CD8-positive, alpha-beta memory T cell (primary cell): ENCODE measurements around the gene SEC24C. TPM values are rescaled to one million over a fixed set of nuclear protein-coding genes. Genes with fewer than 3 reads are reported as not detected.

ENCODE experiments used
- CTCF ChIA-PET: fragments of 350-600 bp; sonication (Branson Sonifier 250); formaldehyde crosslinking; loops from one replicate; lab custom pipeline; 2021; ENCODE audit warnings: antibody characterized with exemption; lab: Charles Lee
- POLR2A ChIA-PET: fragments of 350-600 bp; sonication (Branson Sonifier 250); formaldehyde crosslinking; loops from one replicate; lab custom pipeline; 2021; ENCODE audit warnings: antibody characterized with exemption; lab: Charles Lee
- DNase-seq, 5 donors: peaks; one replicate each; pipeline versions ENCODE4 v3.0.0 to v3.0.0-alpha.2; 2020 to 2022; ENCODE audit warnings: mixed read lengths in 1 of 5
- H3K27ac ChIP-seq: one replicate; pipeline ENCODE4 v1.7.0; 2013; ENCODE audit warnings: low read depth, mild to moderate bottlenecking, low read length, moderate library complexity
- H3K27me3 ChIP-seq: 2 replicates; pipeline ENCODE4 v1.7.0; 2013; ENCODE audit warnings: low read length, mild to moderate bottlenecking; ENCODE audit not compliant: insufficient read depth, poor library complexity, severe bottlenecking
- H3K36me3 ChIP-seq: 2 replicates; pipeline ENCODE4 v1.7.0; 2013; ENCODE audit warnings: mild to moderate bottlenecking, low read length, moderate library complexity; ENCODE audit not compliant: insufficient read depth
- H3K4me1 ChIP-seq: 2 replicates; pipeline ENCODE4 v1.7.0; 2013; ENCODE audit warnings: mild to moderate bottlenecking, low read length, moderate library complexity; ENCODE audit not compliant: insufficient read depth
- H3K4me3 ChIP-seq: 2 replicates; pipeline ENCODE4 v1.7.0; 2013; ENCODE audit warnings: mild to moderate bottlenecking, low read length
- H3K9me3 ChIP-seq: 2 replicates; pipeline ENCODE4 v1.7.0; 2013; ENCODE audit warnings: mild to moderate bottlenecking, low read length
- H3K27ac Mint-ChIP-seq, 8 donors: one replicate each; pipeline ENCODE4 v1.8.0; 2020 to 2021; ENCODE audit warnings: mixed read lengths in 8 of 8, mild to moderate bottlenecking in 6 of 8, inconsistent platforms in 3 of 8, moderate library complexity in 3 of 8
- H3K27me3 Mint-ChIP-seq, 2 donors: one replicate each; pipeline ENCODE4 v1.8.0; 2020 to 2021; ENCODE audit warnings: mixed read lengths in 2 of 2, mild to moderate bottlenecking in 1 of 2, moderate library complexity in 1 of 2
- H3K36me3 Mint-ChIP-seq, 3 donors: one replicate each; pipeline ENCODE4 v1.8.0; 2020 to 2021; ENCODE audit warnings: mixed read lengths in 3 of 3, inconsistent platforms in 1 of 3, mild to moderate bottlenecking in 1 of 3
- H3K4me1 Mint-ChIP-seq, 3 donors: one replicate each; pipeline ENCODE4 v1.8.0; 2020 to 2021; ENCODE audit warnings: mixed read lengths in 3 of 3, inconsistent platforms in 1 of 3, mild to moderate bottlenecking in 1 of 3
- H3K4me3 Mint-ChIP-seq, 7 donors: one replicate each; pipeline ENCODE4 v1.8.0; 2020 to 2021; ENCODE audit warnings: mixed read lengths in 7 of 7, mild to moderate bottlenecking in 6 of 7, moderate library complexity in 4 of 7, inconsistent platforms in 2 of 7
- H3K9me3 Mint-ChIP-seq, 5 donors: one replicate each; pipeline ENCODE4 v1.8.0; 2020 to 2022; ENCODE audit warnings: mixed read lengths in 5 of 5, mild to moderate bottlenecking in 3 of 5, moderate library complexity in 2 of 5, inconsistent platforms in 1 of 5
- polyA plus RNA-seq: library from polyadenylated mRNA; unstranded; fragments of 300-500 nt; fragmentation: Illumina TruSeq; gene quantifications from one replicate; pipeline ENCODE4 v1.2.3, GENCODE V29; 2021
- total RNA-seq, 2 experiments: library from RNA; stranded (reverse); gene quantifications; one replicate each; pipeline ENCODE4 v1.2.3, GENCODE V29; 2021

The SEC24C gene
- total and polyA plus RNA-seq, 3 experiments from 2014 or later: 70.3 to 95.9 (median 93.1) TPM

DNA sequence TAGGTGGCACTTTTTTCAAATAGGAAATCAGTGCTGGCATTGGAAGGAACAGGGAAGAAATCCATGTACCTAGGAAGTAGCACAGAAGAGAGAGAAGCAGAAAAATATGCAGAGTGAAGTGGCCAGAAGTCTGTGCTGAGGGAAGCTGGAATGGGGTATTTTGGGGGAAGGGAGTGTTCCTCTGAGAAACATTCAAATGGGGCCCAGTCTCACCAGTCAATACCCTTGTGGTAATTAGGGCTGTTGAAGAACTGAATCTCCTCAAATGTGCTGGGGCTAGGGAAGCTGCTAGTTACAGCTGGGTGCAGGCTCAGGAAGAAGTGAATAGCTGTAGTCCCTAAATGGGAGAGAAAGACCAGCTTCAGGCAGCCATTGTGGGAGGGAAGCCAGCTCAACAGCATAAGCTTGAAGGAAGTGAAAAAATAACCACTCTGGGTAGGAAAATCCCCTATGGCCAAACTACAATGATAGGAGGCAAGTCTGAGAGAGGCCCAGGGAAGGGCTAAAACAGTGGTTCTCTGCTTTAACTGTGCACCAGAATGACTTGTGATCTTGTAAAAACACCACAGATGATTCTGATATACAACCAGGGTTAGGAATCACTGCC, 59.6 kb downstream of the SEC24C start:
- DNase-seq: no peak
- no peaks in the 10 kb centered on the region for H3K9me3 ChIP-seq
- peaks cover 6 to 89% (median 27%) of the 10 kb centered on the region in 3 donors for H3K36me3 Mint-ChIP-seq
- peaks cover 63% of the 10 kb centered on the region for H3K36me3 ChIP-seq
- no peak overlapping the region for H3K27ac ChIP-seq
- H3K9me3 Mint-ChIP-seq: peaks cover 0 to 2% (median 0%) of the 10 kb centered on the region in 5 donors
- no peak overlapping the region for H3K4me3 Mint-ChIP-seq
- H3K27me3 Mint-ChIP-seq: peaks cover 0 to 2% of the 10 kb centered on the region in 2 donors
- H3K4me3 ChIP-seq: no peak overlapping the region
- no peaks in the 10 kb centered on the region for H3K27me3 ChIP-seq
- peaks cover 27 to 39% (median 29%) of the 10 kb centered on the region in 3 donors for H3K4me1 Mint-ChIP-seq
- ChIA-PET POLR2A (interaction anchor here (0.7 to 1.1 kb wide), 2 partner anchors 21 to 31 kb away, joined by 3 read pairs; no protein-coding TSS in a partner anchor), CTCF (no interaction called here)
- H3K4me1 ChIP-seq: peaks cover 27% of the 10 kb centered on the region
- H3K27ac Mint-ChIP-seq: peak overlapping the region in 6 of 8 donors; percentile 45 to 68 (median 54)

DNA sequence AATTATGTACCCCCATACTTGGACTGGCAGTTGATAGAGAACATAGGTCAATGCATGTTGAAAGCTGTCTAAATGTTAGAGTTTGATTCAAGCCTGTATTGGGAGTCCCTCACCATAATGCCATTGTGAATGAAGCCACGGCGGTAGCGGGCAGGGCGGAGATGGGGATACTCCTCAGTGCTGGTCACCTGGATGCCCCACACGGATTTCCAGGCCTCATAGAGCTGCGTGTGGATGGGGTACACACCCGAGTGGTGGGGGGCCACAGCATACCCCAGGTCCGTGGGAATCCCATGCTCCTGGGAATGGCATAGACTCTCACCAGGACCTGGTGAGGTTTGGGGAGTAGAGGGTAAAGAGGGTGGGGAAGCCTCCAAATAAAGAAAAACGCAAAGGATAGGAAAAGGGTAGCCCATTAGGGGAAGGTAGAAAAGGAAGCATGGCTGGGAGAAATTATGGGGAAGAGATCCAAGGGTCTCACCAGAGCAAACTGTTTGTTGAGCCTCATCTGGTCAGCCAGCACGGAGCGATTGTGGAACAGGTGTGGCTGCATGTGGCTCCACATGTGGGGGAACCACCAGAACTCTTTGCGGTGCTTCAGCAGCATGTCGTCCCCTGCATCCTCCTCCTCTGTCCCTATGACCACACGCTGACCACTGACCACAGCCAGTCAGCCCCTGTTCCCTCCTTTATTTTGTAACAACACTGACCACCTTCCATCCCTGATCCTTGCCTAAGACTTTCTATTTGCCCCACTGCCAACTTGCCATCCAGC, 62.2 kb downstream of the SEC24C start:
- H3K9me3 Mint-ChIP-seq: peaks cover 0 to 2% (median 0%) of the 10 kb centered on the region in 5 donors
- Histone ChIP-seq H3K27ac (no peak overlapping the region), H3K4me1 (peaks cover 41% of the 10 kb centered on the region), H3K4me3 (no peak overlapping the region), H3K9me3 (no peaks in the 10 kb centered on the region), H3K27me3 (no peaks in the 10 kb centered on the region), H3K36me3 (peaks cover 60% of the 10 kb centered on the region)
- H3K4me1 Mint-ChIP-seq: peaks cover 41 to 59% (median 48%) of the 10 kb centered on the region in 3 donors
- H3K36me3 Mint-ChIP-seq: peaks cover 6 to 83% (median 29%) of the 10 kb centered on the region in 3 donors
- peak overlapping the region in 2 of 7 donors; percentile 30 to 31 for H3K4me3 Mint-ChIP-seq
- H3K27ac Mint-ChIP-seq: peak overlapping the region; percentile 4 to 82 (median 43)
- no peaks in the 10 kb centered on the region for H3K27me3 Mint-ChIP-seq
- CTCF ChIA-PET: interaction anchor here (1.0 kb wide), 1 partner anchor 73 kb away, joined by 3 read pairs; no protein-coding TSS in a partner anchor
- no peak for DNase-seq
- POLR2A ChIA-PET: interaction anchor here (0.6 kb wide), 1 partner anchor 27 kb away, joined by 5 read pairs; no protein-coding TSS in a partner anchor

DNA sequence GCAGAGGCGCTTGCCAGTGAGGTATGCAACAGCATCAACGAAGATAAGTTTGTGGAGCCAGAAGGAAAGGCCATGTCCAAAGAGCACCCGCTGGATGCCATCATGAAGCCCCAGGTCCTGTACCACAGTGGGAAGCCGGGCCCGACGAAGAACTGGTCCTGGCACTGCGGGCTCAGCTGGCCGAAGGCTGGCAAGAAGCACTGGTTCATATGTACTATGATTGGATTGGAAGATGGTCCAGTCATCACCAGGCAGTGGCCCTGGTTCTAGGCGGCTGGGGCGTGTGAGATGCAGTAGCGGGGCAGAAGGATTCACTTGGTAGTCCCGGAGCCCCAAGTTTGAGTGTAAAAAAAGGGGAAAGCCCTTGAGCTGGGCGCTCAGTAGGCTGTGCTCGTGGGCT, 63.3 kb downstream of the SEC24C start:
- DNase-seq: no peak
- H3K4me1 Mint-ChIP-seq: peaks cover 41 to 59% (median 48%) of the 10 kb centered on the region in 3 donors
- peaks cover 6 to 73% (median 29%) of the 10 kb centered on the region in 3 donors for H3K36me3 Mint-ChIP-seq
- ChIA-PET CTCF (interaction anchor here (1.0 to 1.3 kb wide), 2 partner anchors 34 to 72 kb away, joined by 3 to 5 read pairs; no protein-coding TSS in a partner anchor), POLR2A (interaction anchor here (0.5 to 1.0 kb wide), 3 partner anchors 28 to 1119 kb away, joined by 3 to 4 read pairs (median 3); no protein-coding TSS in a partner anchor)
- H3K9me3 Mint-ChIP-seq: peaks cover 0 to 2% (median 0%) of the 10 kb centered on the region in 5 donors
- Histone ChIP-seq H3K27me3 (no peaks in the 10 kb centered on the region), H3K36me3 (peaks cover 49% of the 10 kb centered on the region), H3K27ac (no peak overlapping the region), H3K4me3 (no peak overlapping the region), H3K9me3 (no peaks in the 10 kb centered on the region), H3K4me1 (peaks cover 41% of the 10 kb centered on the region)
- no peaks in the 10 kb centered on the region for H3K27me3 Mint-ChIP-seq
- H3K4me3 Mint-ChIP-seq: peak overlapping the region in 2 of 7 donors; percentile 30 to 93
- H3K27ac Mint-ChIP-seq: peak overlapping the region in 3 of 8 donors; percentile 53 to 85 (median 75)

DNA sequence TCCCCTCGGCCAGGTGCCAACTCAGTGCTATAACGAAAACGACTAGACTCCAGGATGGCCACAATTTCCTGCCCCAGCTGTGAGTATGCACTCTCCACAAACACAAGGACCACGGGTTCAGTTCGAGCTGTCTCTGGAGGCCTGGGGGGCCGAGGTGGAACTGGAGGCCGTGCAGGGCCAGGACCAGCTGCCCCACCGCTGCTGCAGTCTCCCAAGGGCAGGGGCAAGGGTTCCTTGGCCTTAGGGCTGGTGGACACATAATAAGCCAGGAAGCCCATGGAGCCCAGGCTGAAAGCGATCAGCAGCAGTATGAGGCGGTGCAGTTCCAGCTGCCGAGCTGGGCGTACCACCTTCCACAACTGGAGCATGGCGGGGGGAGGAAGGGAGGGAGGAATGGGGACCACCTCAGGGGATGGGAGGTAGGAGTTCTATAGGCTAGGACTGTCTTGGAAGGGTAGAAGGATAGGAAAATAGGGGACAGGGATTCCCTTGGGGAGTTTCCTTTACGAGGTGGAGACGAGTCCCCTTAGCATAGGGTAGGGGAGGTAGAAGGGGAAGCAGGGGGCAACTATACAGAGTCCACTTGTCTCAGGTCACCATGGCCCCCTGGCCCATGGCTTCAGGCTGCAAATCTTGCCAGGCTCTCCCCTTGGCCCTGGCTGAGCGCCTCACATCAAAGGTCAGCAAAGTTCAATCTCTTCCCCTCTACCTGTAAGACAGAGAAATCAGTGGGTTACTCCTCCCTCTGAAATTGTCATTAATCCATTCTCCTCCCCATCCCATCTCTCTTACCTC, 64.0 kb downstream of the SEC24C start:
- Mint-ChIP-seq H3K4me3 (peak overlapping the region in 3 of 7 donors; percentile 59 to 93 (median 91)), H3K36me3 (peaks cover 6 to 70% (median 23%) of the 10 kb centered on the region in 3 donors), H3K27ac (peak overlapping the region in 4 of 8 donors; percentile 29 to 85 (median 47)), H3K4me1 (peaks cover 42 to 59% (median 48%) of the 10 kb centered on the region in 3 donors), H3K9me3 (peaks cover 0 to 4% (median 0%) of the 10 kb centered on the region in 5 donors), H3K27me3 (no peaks in the 10 kb centered on the region)
- peaks cover 41% of the 10 kb centered on the region for H3K36me3 ChIP-seq
- CTCF ChIA-PET: interaction anchor here (1.0 to 2.0 kb wide), 4 partner anchors 14 to 35 kb away, joined by 3 to 9 read pairs (median 6); partner anchors contain the start of gene CHCHD1
- no peaks in the 10 kb centered on the region for H3K27me3 ChIP-seq
- H3K27ac ChIP-seq: no peak overlapping the region
- no peak for DNase-seq
- H3K9me3 ChIP-seq: no peaks in the 10 kb centered on the region
- POLR2A ChIA-PET: interaction anchor here (0.6 to 1.4 kb wide), 6 partner anchors 26 to 554 kb away, joined by 3 to 5 read pairs (median 3); partner anchors contain the start of gene CHCHD1
- H3K4me1 ChIP-seq: peaks cover 41% of the 10 kb centered on the region
- no peak overlapping the region for H3K4me3 ChIP-seq

DNA sequence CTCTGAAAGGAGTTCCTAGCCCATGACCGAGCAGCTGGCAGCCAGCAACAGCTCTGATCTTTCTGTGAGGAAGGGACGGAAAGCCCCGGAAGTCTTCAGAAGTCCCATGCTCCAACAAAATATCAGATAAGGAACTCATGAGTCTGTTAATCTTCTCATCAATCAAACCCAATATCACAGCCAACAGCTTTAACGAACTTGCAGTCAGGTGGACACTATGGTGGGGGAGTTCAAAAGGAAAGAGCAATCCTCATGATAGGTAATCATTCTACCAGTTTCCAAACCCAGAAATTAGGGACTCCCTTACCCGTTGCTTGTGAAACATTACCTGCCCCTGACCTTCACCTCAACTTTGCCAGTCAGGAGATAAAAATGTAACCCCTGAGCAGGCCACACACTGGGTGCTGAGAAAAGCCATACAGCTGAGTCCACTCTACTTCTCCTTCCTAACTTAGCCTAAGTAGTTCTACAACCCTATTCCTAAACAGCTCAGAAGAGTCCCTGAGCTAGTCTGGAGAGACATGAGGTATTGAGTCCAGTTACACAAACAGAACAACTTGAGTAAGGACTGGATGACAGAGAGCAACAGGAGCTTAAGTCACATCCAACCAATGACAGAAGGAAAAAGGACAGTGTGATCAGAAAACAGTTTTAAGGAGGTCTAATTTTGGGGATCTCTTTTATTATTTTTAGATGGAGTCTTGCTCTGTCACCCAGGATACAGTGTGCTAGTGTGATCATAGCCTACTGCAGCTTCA, 65.1 kb downstream of the SEC24C start:
- DNase-seq: no peak
- Histone ChIP-seq H3K4me1 (peaks cover 41% of the 10 kb centered on the region), H3K27me3 (no peaks in the 10 kb centered on the region), H3K27ac (no peak overlapping the region), H3K4me3 (no peak overlapping the region), H3K36me3 (peaks cover 32% of the 10 kb centered on the region), H3K9me3 (no peaks in the 10 kb centered on the region)
- H3K27ac Mint-ChIP-seq: peak overlapping the region; percentile 54 to 92 (median 78)
- ChIA-PET CTCF (interaction anchor here (1.0 to 2.0 kb wide), 6 partner anchors 10 to 147 kb away, joined by 3 to 9 read pairs (median 6); partner anchors contain the start of gene CHCHD1), POLR2A (interaction anchor here (0.6 to 1.4 kb wide), 6 partner anchors 27 to 555 kb away, joined by 3 to 6 read pairs (median 4); partner anchors contain the start of gene CHCHD1)
- H3K36me3 Mint-ChIP-seq: peaks cover 6 to 68% (median 21%) of the 10 kb centered on the region in 3 donors
- H3K27me3 Mint-ChIP-seq: no peaks in the 10 kb centered on the region
- peaks cover 42 to 58% (median 48%) of the 10 kb centered on the region in 3 donors for H3K4me1 Mint-ChIP-seq
- H3K4me3 Mint-ChIP-seq: peak overlapping the region; percentile 35 to 96 (median 91)
- peaks cover 0 to 4% (median 0%) of the 10 kb centered on the region in 5 donors for H3K9me3 Mint-ChIP-seq

DNA sequence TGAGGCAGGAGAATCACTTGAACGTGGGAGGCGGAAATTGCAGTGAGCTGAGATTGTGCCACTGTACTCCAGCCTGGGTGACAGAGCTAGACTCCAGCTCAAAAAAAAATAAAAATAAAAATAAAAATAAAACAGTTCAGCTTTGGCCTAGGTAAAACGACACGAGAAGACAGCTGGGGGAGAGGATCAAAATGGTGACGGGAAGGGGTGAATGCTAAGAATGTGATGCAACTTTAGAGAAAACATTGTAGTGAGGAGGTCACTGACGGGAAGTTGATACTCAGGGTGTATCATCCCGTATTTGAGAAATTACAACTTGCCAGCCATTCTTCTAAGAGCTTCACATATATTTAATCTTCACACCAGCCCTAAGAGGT, 66.2 kb downstream of the SEC24C start:
- ChIA-PET POLR2A (interaction anchor here (0.6 to 1.3 kb wide), 9 partner anchors 10 to 80 kb away, joined by 3 to 13 read pairs (median 6); partner anchors contain the start of gene ZSWIM8), CTCF (interaction anchor here (0.9 to 2.0 kb wide), 8 partner anchors 9 to 146 kb away, joined by 3 to 9 read pairs (median 4); no protein-coding TSS in a partner anchor)
- no peak for DNase-seq
- H3K27ac ChIP-seq: peak overlapping the region; percentile 92
- Mint-ChIP-seq H3K27me3 (no peaks in the 10 kb centered on the region), H3K27ac (peak overlapping the region; percentile 84 to 95 (median 93)), H3K4me3 (peak overlapping the region; percentile 86 to 96 (median 91)), H3K36me3 (peaks cover 6 to 73% (median 21%) of the 10 kb centered on the region in 3 donors), H3K9me3 (peaks cover 0 to 4% (median 0%) of the 10 kb centered on the region in 5 donors), H3K4me1 (peaks cover 42 to 58% (median 48%) of the 10 kb centered on the region in 3 donors)
- H3K4me1 ChIP-seq: peaks cover 41% of the 10 kb centered on the region
- H3K4me3 ChIP-seq: peak overlapping the region; percentile 64
- no peaks in the 10 kb centered on the region for H3K9me3 ChIP-seq
- no peaks in the 10 kb centered on the region for H3K27me3 ChIP-seq
- peaks cover 31% of the 10 kb centered on the region for H3K36me3 ChIP-seq
